ENCODE results near the gene CFD.

CFD gene

GRCh38 chr19:906480-906879 is 47.0 kb downstream of the CFD start:
- DNase-seq (ENCODE audit: low read depth in 2 of 2): no peak

GRCh38 chr19:907183-907853 is 47.9 kb downstream of the CFD start:
- DNase-seq (ENCODE audit: low read depth in 2 of 2): no peak

GRCh38 chr19:911197-912033 is 52.0 kb downstream of the CFD start:
- DNase-seq (ENCODE audit: low read depth in 2 of 2): no peak

GRCh38 chr19:912181-913079 is 53.0 kb downstream of the CFD start:
- no peak for DNase-seq (ENCODE audit: low read depth in 2 of 2)
